ENCODE measurements around the gene BMPR1B.
A peak's percentile ranks its signal among the peaks of the same experiment; 100 is the strongest.

GRCh38 chr4:95124906-95125504 is 367.2 kb downstream of the BMPR1B start:
- TF ChIP-seq POLR2A (IDR thresholded peaks at IDR 0.05) (no peak), POLR2AphosphoS5 (IDR thresholded peaks at IDR 0.05) (no peak)
- TF ChIP-seq, protein P1, sequence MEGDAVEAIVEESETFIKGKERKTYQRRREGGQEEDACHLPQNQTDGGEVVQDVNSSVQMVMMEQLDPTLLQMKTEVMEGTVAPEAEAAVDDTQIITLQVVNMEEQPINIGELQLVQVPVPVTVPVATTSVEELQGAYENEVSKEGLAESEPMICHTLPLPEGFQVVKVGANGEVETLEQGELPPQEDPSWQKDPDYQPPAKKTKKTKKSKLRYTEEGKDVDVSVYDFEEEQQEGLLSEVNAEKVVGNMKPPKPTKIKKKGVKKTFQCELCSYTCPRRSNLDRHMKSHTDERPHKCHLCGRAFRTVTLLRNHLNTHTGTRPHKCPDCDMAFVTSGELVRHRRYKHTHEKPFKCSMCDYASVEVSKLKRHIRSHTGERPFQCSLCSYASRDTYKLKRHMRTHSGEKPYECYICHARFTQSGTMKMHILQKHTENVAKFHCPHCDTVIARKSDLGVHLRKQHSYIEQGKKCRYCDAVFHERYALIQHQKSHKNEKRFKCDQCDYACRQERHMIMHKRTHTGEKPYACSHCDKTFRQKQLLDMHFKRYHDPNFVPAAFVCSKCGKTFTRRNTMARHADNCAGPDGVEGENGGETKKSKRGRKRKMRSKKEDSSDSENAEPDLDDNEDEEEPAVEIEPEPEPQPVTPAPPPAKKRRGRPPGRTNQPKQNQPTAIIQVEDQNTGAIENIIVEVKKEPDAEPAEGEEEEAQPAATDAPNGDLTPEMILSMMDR (IDR thresholded peaks at IDR 0.05) = peak in 3 of 4 experiments; percentile 7 to 19 (median 8)
